Neural cell (in vitro differentiated cells): Measurements from ENCODE around the gene KRTAP2-1.

Experiments used
- CTCF ChIP-seq: fragments of 450-650 bp; IDR thresholded peaks from 2 replicates; pipeline ENCODE4 v1.5.1; 2014; ENCODE audit warnings: antibody characterized with exemption, mild to moderate bottlenecking, moderate library complexity; ENCODE audit not compliant: poor library complexity, severe bottlenecking
- EP300 ChIP-seq: fragments of 450-650 bp; conservative IDR thresholded peaks from 2 replicates; pipeline ENCODE4 v1.6.1; 2014; ENCODE audit warnings: antibody characterized with exemption, mild to moderate bottlenecking, moderate library complexity; ENCODE audit not compliant: poor library complexity, severe bottlenecking
- MXI1 ChIP-seq: fragments of 450-650 bp; conservative IDR thresholded peaks from 2 replicates; pipeline ENCODE4 v1.6.1; 2014; ENCODE audit warnings: antibody characterized with exemption, mild to moderate bottlenecking; ENCODE audit not compliant: poor library complexity, severe bottlenecking
- POLR2AphosphoS5 ChIP-seq: IDR thresholded peaks from 2 replicates; pipeline ENCODE4 v1.6.1; 2012
- SMC3 ChIP-seq: fragments of 450-650 bp; conservative IDR thresholded peaks from 2 replicates; pipeline ENCODE4 v1.6.1; 2014; ENCODE audit warnings: antibody characterized with exemption, mild to moderate bottlenecking, moderate library complexity; ENCODE audit not compliant: poor library complexity
- TAF1 ChIP-seq: IDR thresholded peaks from 2 replicates; pipeline ENCODE4 v1.6.1; 2012; ENCODE audit warnings: low read depth

- TF ChIP-seq CTCF (no peak), POLR2AphosphoS5 (no peak), EP300 (no peak), MXI1 (no peak), TAF1 (no peak), SMC3 (no peak)
Measured at GRCh38 chr17:41042953-41043352, 4.2 kb downstream of the KRTAP2-1 start.
